KOPT-K1 (cell line): ENCODE results near the gene EIF1AD.
A peak's percentile ranks its signal among the peaks of the same experiment; 100 is the strongest.

ENCODE experiments used
- H3K27ac ChIP-seq: fragments of 200-600 bp; sonication (generic); 2 replicates; pipeline ENCODE4 v1.5.1; 2016; ENCODE audit warnings: antibody characterized with exemption, mild to moderate bottlenecking, low read depth, low read length; ENCODE audit not compliant: poor library complexity, severe bottlenecking
- H3K36me3 ChIP-seq: fragments of 200-600 bp; sonication (generic); 2 replicates; pipeline ENCODE4 v1.5.1; 2017; ENCODE audit warnings: antibody characterized with exemption, mild to moderate bottlenecking, low read length, moderate library complexity; ENCODE audit not compliant: insufficient read depth
- H3K9me3 ChIP-seq: fragments of 200-600 bp; sonication (generic); 2 replicates; pipeline ENCODE4 v1.5.1; 2017; ENCODE audit warnings: antibody characterized with exemption, low read length, mild to moderate bottlenecking; ENCODE audit not compliant: insufficient read depth, poor library complexity, severe bottlenecking

Gene EIF1AD

DNA sequence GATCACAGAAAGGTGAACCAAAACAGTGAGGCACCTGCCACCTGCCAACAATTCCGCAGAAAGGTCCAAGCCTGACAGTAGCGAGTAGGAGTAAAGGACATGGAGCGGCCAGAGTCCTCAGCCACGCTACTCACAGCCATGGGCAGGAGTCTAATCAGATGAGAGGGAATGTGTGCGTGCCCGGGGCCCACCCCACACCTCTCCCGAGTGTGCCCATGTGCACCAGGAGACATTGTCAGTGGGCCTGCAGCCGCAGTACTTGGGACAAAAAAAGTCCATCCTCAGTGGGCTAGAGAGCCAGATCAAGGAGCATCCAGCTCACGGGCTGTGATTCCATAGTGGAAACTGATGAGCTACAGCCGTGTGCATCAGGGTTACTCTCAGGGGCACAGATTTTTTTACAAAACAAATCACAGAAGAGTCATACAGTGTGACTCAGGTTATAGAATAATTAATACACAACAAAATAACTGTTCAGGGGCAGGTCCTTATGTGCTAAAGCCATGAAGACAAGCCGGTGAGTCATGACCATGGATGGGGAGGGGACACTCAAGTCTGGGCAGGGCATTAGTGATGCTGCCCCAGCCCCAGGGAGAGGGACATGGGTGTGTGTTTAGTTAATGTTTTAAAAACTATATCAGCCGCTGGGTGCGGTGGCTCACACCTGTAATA lies 28.4 kb downstream of the EIF1AD start:
- H3K27ac ChIP-seq: no peak overlapping the region
- no peaks in the 10 kb centered on the region for H3K9me3 ChIP-seq
- H3K36me3 ChIP-seq: peaks cover 77% of the 10 kb centered on the region

- H3K9me3 ChIP-seq: no peaks in the 10 kb centered on the region
These were observed 29.8 kb downstream of the EIF1AD start for GRCh38 chr11:65972116-65972515.

GRCh38 chr11:65968600-65969482 lies 33.1 kb downstream of the EIF1AD start:
- H3K9me3 ChIP-seq: no peaks in the 10 kb centered on the region
- peaks cover 94% of the 10 kb centered on the region for H3K36me3 ChIP-seq
- no peak overlapping the region for H3K27ac ChIP-seq

More at GRCh38 chr11:65972116-65972515, 29.8 kb downstream of the EIF1AD start:
- peaks cover 77% of the 10 kb centered on the region for H3K36me3 ChIP-seq
- H3K27ac ChIP-seq: no peak overlapping the region

DNA sequence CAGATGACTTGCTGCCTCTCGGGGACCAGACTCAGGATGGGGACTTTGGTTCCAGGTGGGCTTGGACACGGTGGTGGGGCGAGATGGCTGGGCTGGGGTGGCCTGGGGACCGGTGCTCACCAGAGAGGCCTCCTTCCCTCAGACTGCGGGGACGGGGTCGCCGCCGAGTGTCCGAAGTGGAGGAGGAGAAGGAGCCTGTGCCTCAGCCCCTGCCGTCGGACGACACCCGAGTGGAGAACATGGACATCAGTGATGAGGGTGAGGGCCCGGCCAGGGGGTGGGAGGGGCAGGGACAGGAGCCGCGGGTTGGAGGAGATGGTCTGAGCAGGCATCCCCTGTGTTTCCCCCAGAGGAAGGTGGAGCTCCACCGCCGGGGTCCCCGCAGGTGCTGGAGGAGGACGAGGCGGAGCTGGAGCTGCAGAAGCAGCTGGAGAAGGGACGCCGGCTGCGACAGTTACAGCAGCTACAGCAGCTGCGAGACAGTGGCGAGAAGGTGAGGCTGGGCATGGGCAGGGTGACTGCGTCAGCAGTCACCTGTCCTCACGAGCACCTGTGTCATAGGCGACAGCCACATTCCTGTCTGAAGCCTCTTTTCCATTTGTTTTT lies 34.5 kb downstream of the EIF1AD start:
- H3K36me3 ChIP-seq: peaks cover 87% of the 10 kb centered on the region
- H3K27ac ChIP-seq: no peak overlapping the region
- no peaks in the 10 kb centered on the region for H3K9me3 ChIP-seq

DNA sequence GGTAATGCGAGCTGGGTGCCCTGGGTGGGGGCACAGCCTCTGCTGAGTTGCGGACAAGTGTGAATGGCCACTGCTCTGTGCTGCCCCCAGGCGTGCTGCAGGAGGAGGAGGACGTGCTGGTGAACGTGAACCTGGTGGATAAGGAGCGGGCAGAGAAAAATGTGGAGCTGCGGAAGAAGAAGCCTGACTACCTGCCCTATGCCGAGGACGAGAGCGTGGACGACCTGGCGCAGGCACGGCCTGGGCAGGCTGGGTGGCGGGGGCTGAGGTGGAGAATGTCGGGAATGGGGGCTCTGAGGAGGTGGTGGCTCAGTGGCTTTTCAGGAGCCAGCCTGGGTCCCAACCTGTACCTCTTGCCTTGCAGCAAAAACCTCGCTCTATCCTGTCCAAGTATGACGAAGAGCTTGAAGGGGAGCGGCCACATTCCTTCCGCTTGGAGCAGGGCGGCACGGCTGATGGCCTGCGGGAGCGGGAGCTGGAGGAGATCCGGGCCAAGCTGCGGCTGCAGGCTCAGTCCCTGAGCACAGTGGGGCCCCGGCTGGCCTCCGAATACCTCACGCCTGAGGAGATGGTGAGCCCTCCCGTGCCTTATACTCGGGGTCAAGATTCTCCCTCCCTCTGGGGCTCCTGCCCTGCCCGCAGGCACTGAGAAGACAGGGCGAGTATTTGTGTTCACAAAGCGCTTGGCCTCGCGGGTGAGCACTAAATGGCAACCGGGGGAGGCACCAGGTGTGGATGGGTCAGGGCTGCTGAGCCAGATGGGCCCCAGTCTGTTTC lies 35.8 kb downstream of the EIF1AD start:
- Histone ChIP-seq H3K9me3 (no peaks in the 10 kb centered on the region), H3K27ac (no peak overlapping the region), H3K36me3 (peaks cover 77% of the 10 kb centered on the region)

GRCh38 chr11:65964906-65965305 lies 37.1 kb downstream of the EIF1AD start:
- H3K36me3 ChIP-seq: peaks cover 68% of the 10 kb centered on the region
- no peak overlapping the region for H3K27ac ChIP-seq
- H3K9me3 ChIP-seq: no peaks in the 10 kb centered on the region

DNA sequence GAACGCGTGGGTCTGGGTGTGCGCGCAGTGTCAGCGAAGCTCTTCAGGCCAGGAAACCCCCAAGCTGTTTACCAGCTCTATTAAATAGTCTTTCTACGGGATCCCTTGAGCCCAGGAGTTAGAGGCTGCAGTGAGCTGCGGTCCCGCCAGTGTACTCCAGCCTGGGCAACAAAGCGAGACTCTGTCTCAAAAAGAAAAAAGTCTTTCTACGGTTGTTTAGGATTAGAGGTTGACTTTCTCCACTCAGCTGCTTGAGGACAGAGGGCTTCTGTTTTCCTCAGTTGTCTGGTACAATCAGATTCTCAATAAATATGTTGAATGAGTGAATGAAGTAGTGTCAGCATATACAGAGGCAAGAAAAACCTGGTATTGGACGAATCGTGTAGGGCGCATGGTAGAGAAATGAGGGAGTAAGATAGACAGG lies 39.8 kb downstream of the EIF1AD start:
- Histone ChIP-seq H3K9me3 (no peaks in the 10 kb centered on the region), H3K27ac (peak overlapping the region; percentile 82)

DNA sequence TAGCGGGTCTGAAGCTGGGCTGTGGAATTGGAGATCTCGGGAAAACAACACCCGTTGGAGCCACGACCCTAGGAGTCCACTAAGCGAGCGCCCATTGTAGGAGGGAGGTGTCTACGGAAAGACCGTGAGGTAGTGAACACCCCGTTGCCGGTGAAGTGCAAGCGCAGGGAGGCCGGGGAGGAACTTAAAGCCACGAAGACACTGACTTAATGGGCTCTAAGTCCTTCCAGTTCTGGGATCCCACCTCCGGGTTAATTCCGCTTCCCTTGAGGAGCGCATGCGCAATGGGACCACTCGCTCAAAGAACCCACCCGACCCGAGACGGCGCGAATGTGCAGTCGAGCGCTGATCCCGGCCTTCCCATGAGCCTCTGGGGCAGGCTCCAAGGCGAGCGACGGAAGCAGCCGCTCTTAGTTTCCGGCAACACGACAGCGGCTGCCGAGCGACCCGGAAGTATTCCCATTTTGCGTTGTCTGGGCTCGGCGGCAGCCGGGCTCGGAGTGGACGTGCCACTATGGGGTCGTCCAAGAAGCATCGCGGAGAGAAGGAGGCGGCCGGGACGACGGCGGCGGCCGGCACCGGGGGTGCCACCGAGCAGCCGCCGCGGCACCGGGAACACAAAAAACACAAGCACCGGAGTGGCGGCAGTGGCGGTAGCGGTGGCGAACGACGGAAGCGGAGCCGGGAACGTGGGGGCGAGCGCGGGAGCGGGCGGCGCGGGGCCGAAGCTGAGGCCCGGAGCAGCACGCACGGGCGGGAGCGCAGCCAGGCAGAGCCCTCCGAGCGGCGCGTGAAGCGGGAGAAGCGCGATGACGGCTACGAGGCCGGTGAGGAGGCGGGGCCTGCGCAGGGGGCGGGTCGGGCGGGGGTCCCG lies 40.5 kb downstream of the EIF1AD start, which contains the start of gene SART1:
TSS of gene SART1 (plus strand) at position 468 of the 874 bp plus-strand sequence. CDS start at position 515, 47 bp downstream.
- Histone ChIP-seq H3K9me3 (no peaks in the 10 kb centered on the region), H3K27ac (peak within 1 kb of the TSS; percentile 82), H3K36me3 (peaks cover 34% of the 10 kb centered on the region)

More for the DNA sequence above, 39.8 kb downstream of the EIF1AD start:
- H3K36me3 ChIP-seq: peaks cover 40% of the 10 kb centered on the region

DNA sequence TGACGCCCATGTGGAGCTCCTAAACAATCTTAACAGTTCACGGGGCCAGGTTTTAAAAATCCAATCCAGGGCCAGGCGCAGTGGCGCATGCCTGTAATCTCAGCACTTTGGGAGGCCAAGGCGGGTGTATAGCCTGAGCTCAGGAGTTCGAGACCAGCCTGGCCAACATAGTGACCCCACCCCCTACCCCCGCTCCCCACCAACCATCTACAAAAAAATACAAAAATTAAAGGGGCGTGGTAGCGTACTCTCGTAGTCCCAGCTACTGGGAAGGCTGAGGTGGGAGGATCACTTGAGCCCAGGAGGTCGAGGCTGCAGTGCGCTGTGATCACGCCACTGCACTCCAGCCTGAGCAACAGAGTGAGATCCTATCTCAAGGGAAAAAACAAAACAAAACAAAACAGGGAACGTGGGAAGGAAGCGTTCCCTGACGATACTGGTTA lies 41.1 kb downstream of the EIF1AD start:
- Histone ChIP-seq H3K27ac (peak overlapping the region; percentile 82), H3K9me3 (no peaks in the 10 kb centered on the region), H3K36me3 (peaks cover 27% of the 10 kb centered on the region)

- Histone ChIP-seq H3K36me3 (peaks cover 8% of the 10 kb centered on the region), H3K27ac (peak overlapping the region; percentile 13), H3K9me3 (no peaks in the 10 kb centered on the region)
These were observed 43.1 kb downstream of the EIF1AD start for GRCh38 chr11:65958774-65959420.

DNA sequence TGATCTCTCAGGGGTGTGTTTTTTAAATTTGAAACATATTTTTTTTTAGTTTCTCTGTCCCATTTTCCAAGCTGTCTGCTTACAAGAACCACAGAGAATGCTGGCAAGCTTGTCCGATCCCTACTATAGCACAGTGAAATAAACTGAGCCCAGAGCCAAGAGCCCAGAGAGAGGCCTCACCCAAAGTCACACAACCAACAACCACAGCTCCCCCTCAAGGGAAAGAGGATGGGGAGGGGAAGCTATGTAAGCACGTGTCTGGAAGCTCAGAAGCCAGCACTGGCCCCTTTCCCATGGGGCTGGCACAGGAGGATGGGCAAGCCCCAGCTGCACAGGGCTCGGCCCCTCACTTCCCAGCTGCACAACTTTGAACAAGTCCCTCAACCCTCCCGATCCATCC lies 43.7 kb downstream of the EIF1AD start:
- peak overlapping the region; percentile 13 for H3K27ac ChIP-seq
- no peaks in the 10 kb centered on the region for H3K9me3 ChIP-seq
- H3K36me3 ChIP-seq: 0 out of 2 replicates have a peak, but pooled peaks cover 2% of the 10 kb centered on the region

GRCh38 chr11:65954771-65955170 lies 47.2 kb downstream of the EIF1AD start:
- no peaks in the 10 kb centered on the region for H3K36me3 ChIP-seq
- H3K27ac ChIP-seq: no peak overlapping the region
- no peaks in the 10 kb centered on the region for H3K9me3 ChIP-seq

GRCh38 chr11:65953471-65953870 lies 48.5 kb downstream of the EIF1AD start:
- Histone ChIP-seq H3K27ac (no peak overlapping the region), H3K9me3 (no peaks in the 10 kb centered on the region), H3K36me3 (no peaks in the 10 kb centered on the region)
